MCF 10A (cell line): ENCODE data around the gene SPECC1L. TPM values are rescaled to one million over a fixed set of nuclear protein-coding genes. Genes with fewer than 3 reads are reported as not detected.

Experiments used
- BruUV-seq: library from RNA; stranded (reverse); fragments of 400-500 nt; replicated peaks from 2 replicates; lab custom pipeline; 2021; lab: Mats Ljungman, UMichigan
- CTCF ChIA-PET: fragments of 300-600 bp; sonication (Branson Sonifier 250); formaldehyde crosslinking; extraction: SDS; loops from one replicate; lab custom pipeline; 2021; ENCODE audit warnings: antibody characterized with exemption, inconsistent platforms; lab: Yijun Ruan, JAX
- POLR2A ChIA-PET: fragments of 300-600, 350-650 bp; sonication (Branson Sonifier 250); formaldehyde crosslinking; extraction: SDS; loops from one replicate; lab custom pipeline; 2020; ENCODE audit warnings: antibody characterized with exemption, inconsistent platforms; lab: Yijun Ruan, JAX
- DNase-seq: peaks from one replicate; pipeline ENCODE4 v3.0.0-alpha.2; 2018; ENCODE audit not compliant: unreplicated experiment
- H3K27ac Mint-ChIP-seq: one replicate; pipeline ENCODE4 v1.8.0; 2022; ENCODE audit warnings: mild to moderate bottlenecking, low read depth, mixed read lengths; ENCODE audit not compliant: unreplicated experiment
- H3K27me3 Mint-ChIP-seq: one replicate; pipeline ENCODE4 v1.8.0; 2022; ENCODE audit warnings: mixed read lengths; ENCODE audit not compliant: insufficient read depth, unreplicated experiment
- H3K36me3 Mint-ChIP-seq: one replicate; pipeline ENCODE4 v1.8.0; 2022; ENCODE audit warnings: mild to moderate bottlenecking, moderate library complexity, mixed read lengths; ENCODE audit not compliant: insufficient read depth, unreplicated experiment
- H3K4me1 Mint-ChIP-seq: one replicate; pipeline ENCODE4 v1.8.0; 2022; ENCODE audit warnings: mixed read lengths; ENCODE audit not compliant: insufficient read depth, unreplicated experiment
- H3K4me3 Mint-ChIP-seq: one replicate; pipeline ENCODE4 v1.8.0; 2022; ENCODE audit warnings: mild to moderate bottlenecking, moderate library complexity, mixed read lengths; ENCODE audit not compliant: unreplicated experiment
- H3K9me3 Mint-ChIP-seq: one replicate; pipeline ENCODE4 v1.8.0; 2022; ENCODE audit warnings: mixed read lengths; ENCODE audit not compliant: unreplicated experiment
- CTCF ChIP-seq: fragments of 200-600 bp; IDR thresholded peaks from one replicate; pipeline ENCODE4 v1.8.0; 2022; ENCODE audit warnings: antibody characterized with exemption, mild to moderate bottlenecking; ENCODE audit not compliant: unreplicated experiment
- intact Hi-C: fragments of 100-400 bp; cut with micrococcal nuclease; formaldehyde crosslinking; loops from 2 replicates; pipeline ENCODE4 v1.14.1; 2022
- total RNA-seq: library from RNA; stranded (reverse); gene quantifications from 2 replicates; pipeline ENCODE4 v1.2.3, GENCODE V29; 2022

SPECC1L gene
- total RNA-seq, 1 experiment from 2014 or later = 60.4 TPM

GRCh38 chr22:24323695-24324094 lies 53.1 kb downstream of the SPECC1L start:
- Mint-ChIP-seq H3K27ac (no peak overlapping the region), H3K27me3 (no peaks in the 10 kb centered on the region), H3K9me3 (no peaks in the 10 kb centered on the region), H3K4me3 (no peak overlapping the region), H3K36me3 (peaks cover 56% of the 10 kb centered on the region), H3K4me1 (peaks cover 5% of the 10 kb centered on the region)
- intact Hi-C loops = no loop called here
- CTCF ChIA-PET = interaction anchor here (0.7 to 3.3 kb wide), 8 partner anchors 9 to 449 kb away, joined by 3 to 25 read pairs (median 4); no protein-coding TSS in a partner anchor
- no TSS peak for BruUV-seq
- DNase-seq = no peak
- no peak for TF ChIP-seq CTCF
- POLR2A ChIA-PET = no interaction called here

GRCh38 chr22:24324137-24324536 lies 53.5 kb downstream of the SPECC1L start:
- H3K4me1 Mint-ChIP-seq = peaks cover 5% of the 10 kb centered on the region
- no peaks in the 10 kb centered on the region for H3K9me3 Mint-ChIP-seq
- H3K27me3 Mint-ChIP-seq = no peaks in the 10 kb centered on the region
- H3K36me3 Mint-ChIP-seq = peaks cover 60% of the 10 kb centered on the region
- POLR2A ChIA-PET = no interaction called here
- CTCF ChIA-PET = interaction anchor here (0.7 to 3.3 kb wide), 10 partner anchors 8 to 448 kb away, joined by 3 to 25 read pairs (median 4); no protein-coding TSS in a partner anchor
- no peak overlapping the region for H3K27ac Mint-ChIP-seq
- no TSS peak for BruUV-seq
- intact Hi-C loops = no loop called here
- DNase-seq = no peak
- no peak overlapping the region for H3K4me3 Mint-ChIP-seq
- no peak for TF ChIP-seq CTCF

- Mint-ChIP-seq H3K36me3 (peaks cover 69% of the 10 kb centered on the region), H3K27me3 (no peaks in the 10 kb centered on the region), H3K9me3 (no peaks in the 10 kb centered on the region), H3K27ac (no peak overlapping the region), H3K4me3 (no peak overlapping the region), H3K4me1 (peaks cover 11% of the 10 kb centered on the region)
- POLR2A ChIA-PET = interaction anchor here (1.0 kb wide), 1 partner anchor 229 kb away, joined by 3 read pairs; no protein-coding TSS in a partner anchor
- intact Hi-C loops = loop anchor here (1.0 to 5.0 kb wide), 3 partner anchors 97 to 200 kb away; no protein-coding TSS in a partner anchor
- peak; percentile 49 for TF ChIP-seq CTCF
- peak; percentile 61 for DNase-seq
- CTCF ChIA-PET = interaction anchor here (0.6 to 5.9 kb wide), 9 partner anchors 16 to 232 kb away, joined by 3 to 33 read pairs (median 3); no protein-coding TSS in a partner anchor
- no TSS peak for BruUV-seq
Observed at GRCh38 chr22:24325105-24325757, 54.6 kb downstream of the SPECC1L start.

GRCh38 chr22:24326266-24326665 lies 55.6 kb downstream of the SPECC1L start:
- Mint-ChIP-seq H3K27ac (no peak overlapping the region), H3K9me3 (no peaks in the 10 kb centered on the region), H3K27me3 (no peaks in the 10 kb centered on the region), H3K4me3 (no peak overlapping the region), H3K36me3 (peaks cover 68% of the 10 kb centered on the region), H3K4me1 (peaks cover 11% of the 10 kb centered on the region)
- ChIA-PET CTCF (interaction anchor here (0.6 to 5.9 kb wide), 6 partner anchors 15 to 204 kb away, joined by 3 to 33 read pairs (median 4); no protein-coding TSS in a partner anchor), POLR2A (interaction anchor here (1.0 kb wide), 1 partner anchor 228 kb away, joined by 3 read pairs; no protein-coding TSS in a partner anchor)
- no peak for TF ChIP-seq CTCF
- DNase-seq = no peak
- intact Hi-C loops = loop anchor here (5.0 kb wide), 1 partner anchor 96 kb away; no protein-coding TSS in a partner anchor
- BruUV-seq = no TSS peak
